ENCODE data around the gene CNGA1.
A peak's percentile ranks its signal among the peaks of the same experiment; 100 is the strongest.

Gene CNGA1

DNA sequence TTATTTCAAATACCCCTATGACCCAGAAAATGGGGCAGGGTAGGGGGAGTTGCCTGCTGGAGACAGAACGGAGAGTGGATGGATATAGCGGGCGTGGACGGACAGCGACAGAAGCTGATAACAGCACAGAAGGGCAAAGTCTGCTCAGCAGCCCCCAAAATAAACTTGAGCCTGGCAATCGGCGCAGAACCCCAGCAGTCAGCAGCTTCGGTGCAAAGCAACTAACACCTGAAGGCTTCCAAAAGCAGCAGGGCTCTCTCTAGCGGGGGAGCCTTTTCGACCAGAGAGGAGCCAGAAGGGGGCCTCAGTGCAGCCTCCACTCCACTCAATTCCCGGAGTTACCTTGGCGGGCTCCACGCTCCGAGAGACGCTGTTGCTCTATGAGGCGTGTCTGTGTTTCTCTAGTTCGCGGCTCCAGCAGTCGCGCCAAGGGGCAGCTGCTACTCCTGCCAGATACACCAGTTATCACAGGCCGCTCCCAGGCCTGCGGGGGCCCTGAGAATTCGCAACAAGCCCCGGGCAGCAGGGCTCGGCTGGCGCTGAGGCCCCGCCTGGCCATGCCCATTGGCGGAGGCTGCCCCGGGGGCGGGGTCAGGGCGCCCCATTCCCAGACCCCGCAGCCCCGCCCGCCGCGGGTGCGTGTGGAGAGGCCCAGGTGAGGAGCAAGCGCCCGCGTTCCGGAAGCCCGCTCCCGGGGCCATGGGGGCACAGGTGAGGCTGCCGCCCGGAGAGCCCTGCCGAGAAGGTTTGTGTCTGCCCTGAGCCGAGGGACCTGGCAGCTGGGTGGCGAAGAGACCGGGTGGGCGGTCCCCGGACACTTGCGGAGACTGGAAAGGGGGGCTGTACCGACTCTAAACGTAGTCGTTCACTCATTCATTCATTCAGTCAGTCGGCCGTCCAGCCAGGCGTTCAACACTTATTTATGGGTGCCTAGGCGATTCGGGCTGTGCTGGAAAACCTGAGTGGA is at the start of gene CNGA1, which contains the start of gene NIPAL1:
TSS of gene CNGA1 (minus strand) at position 541 of the 967 bp plus-strand sequence. CDS start 63,992 bp downstream, outside the sequence.
TSS of gene NIPAL1 (plus strand) at position 632 of the 967 bp plus-strand sequence. CDS start at position 700, 68 bp downstream.
- CTCF ChIA-PET = interaction anchor here (1.1 to 4.3 kb wide), 4 partner anchors 9 to 32 kb away, joined by 3 to 33 read pairs (median 6); no protein-coding TSS in a partner anchor
- TF ChIP-seq CTCF (IDR thresholded peaks at IDR 0.05; ENCODE audit: control extremely low read depth, extremely low read depth, low read depth, missing control alignments) = peak; percentile 59
- peak; percentile 88 for DNase-seq (ENCODE audit: extremely low spot score)
- POLR2A ChIA-PET = no interaction called here

- no peak for TF ChIP-seq CTCF (IDR thresholded peaks at IDR 0.05; ENCODE audit: control extremely low read depth, extremely low read depth, low read depth, missing control alignments)
- DNase-seq (ENCODE audit: extremely low spot score) = peak; percentile 26
- ChIA-PET CTCF (interaction anchor here (0.9 to 3.6 kb wide), 10 partner anchors 10 to 61 kb away, joined by 3 to 26 read pairs (median 7); no protein-coding TSS in a partner anchor), POLR2A (interaction anchor here (0.5 kb wide), 1 partner anchor 80 kb away, joined by 9 read pairs; no protein-coding TSS in a partner anchor)
Measured at GRCh38 chr4:48065587-48066052, 49.1 kb upstream of the CNGA1 start.

DNA sequence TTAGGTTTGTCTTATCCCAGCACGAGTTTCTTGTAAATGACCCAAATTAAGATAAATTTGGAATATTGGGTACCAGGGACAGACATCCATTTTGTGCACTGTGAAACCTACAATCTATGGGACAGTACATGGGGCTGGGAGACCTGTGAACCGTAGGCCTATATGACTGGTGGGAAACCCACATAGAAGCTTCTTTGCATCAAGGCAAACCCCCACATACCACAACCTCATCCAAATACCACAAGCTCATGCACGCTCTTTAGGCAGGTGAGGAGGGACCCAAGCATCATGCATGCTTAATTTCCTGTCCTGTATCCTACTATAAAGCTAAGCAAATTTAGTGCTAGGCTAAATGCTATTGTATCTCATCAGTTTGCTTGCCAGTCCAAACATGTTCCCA is 47.9 kb upstream of the CNGA1 start:
- ChIA-PET POLR2A (no interaction called here), CTCF (interaction anchor here (1.2 to 3.6 kb wide), 6 partner anchors 9 to 30 kb away, joined by 3 to 26 read pairs (median 8); no protein-coding TSS in a partner anchor)
- peak; percentile 25 for DNase-seq (ENCODE audit: extremely low spot score)
- no peak for TF ChIP-seq CTCF (IDR thresholded peaks at IDR 0.05; ENCODE audit: control extremely low read depth, extremely low read depth, low read depth, missing control alignments)

DNA sequence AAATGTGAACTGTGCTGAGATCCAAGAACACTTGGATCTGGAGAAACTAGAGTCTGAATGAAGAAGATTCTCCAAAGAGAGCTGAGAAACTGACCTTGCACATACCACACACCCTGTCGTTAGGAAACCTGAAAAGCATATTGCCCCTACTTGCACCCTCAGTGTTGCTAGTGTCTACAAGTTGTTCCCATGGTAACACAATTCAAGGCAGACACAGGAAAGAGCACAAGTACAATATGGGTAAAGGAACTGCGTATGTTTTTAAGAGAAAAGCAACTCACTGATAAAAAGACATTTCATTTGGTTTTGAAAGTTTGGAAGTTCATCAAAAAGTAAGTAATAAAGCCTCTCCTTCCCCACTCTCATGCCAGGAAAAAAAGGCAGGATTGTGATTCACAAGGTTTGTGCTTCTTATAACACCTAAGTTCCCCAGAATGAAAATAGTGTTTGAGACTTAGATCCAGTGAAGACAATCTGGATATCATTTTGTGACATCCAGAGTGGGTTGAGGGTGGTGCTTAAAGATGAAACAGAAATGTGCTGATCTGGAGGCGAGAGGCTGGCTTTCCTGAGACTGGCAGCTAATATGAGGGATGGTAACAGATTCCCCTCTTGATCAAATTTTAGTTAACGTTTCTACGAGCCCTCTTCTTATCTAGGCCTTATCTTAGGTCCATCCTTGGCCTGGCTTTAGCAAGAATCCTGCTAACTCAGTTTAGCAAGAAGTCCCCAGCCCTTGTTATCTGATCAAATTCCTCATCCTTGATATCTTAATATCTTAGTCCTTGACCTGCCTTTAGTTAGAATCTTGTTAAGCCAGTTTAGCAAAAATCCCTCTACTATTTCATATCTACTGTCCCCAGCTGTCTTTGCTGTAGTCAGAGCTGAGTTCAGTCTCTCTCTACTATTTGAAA is 42.4 kb upstream of the CNGA1 start:
- POLR2A ChIA-PET = no interaction called here

GRCh38 chr4:48051078-48051477 is 34.6 kb upstream of the CNGA1 start:
- no peak for TF ChIP-seq CTCF (IDR thresholded peaks at IDR 0.05; ENCODE audit: control extremely low read depth, extremely low read depth, low read depth, missing control alignments)
- POLR2A ChIA-PET = no interaction called here
- DNase-seq (ENCODE audit: extremely low spot score) = no peak
- CTCF ChIA-PET = interaction anchor here (0.7 to 11.8 kb wide), 9 partner anchors 15 to 49 kb away, joined by 3 to 172 read pairs (median 4); no protein-coding TSS in a partner anchor

More for the DNA sequence above, 42.4 kb upstream of the CNGA1 start:
- TF ChIP-seq CTCF (IDR thresholded peaks at IDR 0.05; ENCODE audit: control extremely low read depth, extremely low read depth, low read depth, missing control alignments) = no peak
- CTCF ChIA-PET = interaction anchor here (1.0 to 1.6 kb wide), 3 partner anchors 11 to 25 kb away, joined by 3 to 4 read pairs (median 3); no protein-coding TSS in a partner anchor
- no peak for DNase-seq (ENCODE audit: extremely low spot score)
